ENCODE results near the gene TEK.

GRCh38 chr9:27278374-27278773 is 169.3 kb downstream of the TEK start:
- TF ChIP-seq, protein P1, sequence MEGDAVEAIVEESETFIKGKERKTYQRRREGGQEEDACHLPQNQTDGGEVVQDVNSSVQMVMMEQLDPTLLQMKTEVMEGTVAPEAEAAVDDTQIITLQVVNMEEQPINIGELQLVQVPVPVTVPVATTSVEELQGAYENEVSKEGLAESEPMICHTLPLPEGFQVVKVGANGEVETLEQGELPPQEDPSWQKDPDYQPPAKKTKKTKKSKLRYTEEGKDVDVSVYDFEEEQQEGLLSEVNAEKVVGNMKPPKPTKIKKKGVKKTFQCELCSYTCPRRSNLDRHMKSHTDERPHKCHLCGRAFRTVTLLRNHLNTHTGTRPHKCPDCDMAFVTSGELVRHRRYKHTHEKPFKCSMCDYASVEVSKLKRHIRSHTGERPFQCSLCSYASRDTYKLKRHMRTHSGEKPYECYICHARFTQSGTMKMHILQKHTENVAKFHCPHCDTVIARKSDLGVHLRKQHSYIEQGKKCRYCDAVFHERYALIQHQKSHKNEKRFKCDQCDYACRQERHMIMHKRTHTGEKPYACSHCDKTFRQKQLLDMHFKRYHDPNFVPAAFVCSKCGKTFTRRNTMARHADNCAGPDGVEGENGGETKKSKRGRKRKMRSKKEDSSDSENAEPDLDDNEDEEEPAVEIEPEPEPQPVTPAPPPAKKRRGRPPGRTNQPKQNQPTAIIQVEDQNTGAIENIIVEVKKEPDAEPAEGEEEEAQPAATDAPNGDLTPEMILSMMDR (conservative IDR thresholded peaks at IDR 0.05): no peak
- no peak for TF ChIP-seq ZFX (IDR thresholded peaks at IDR 0.05)
